Neural crest cell (in vitro differentiated cells): Measurements from ENCODE around the gene SNX22. TPM values are rescaled to one million over a fixed set of nuclear protein-coding genes. Genes with fewer than 3 reads are reported as not detected.

Source experiments
- DNase-seq: peaks from one replicate; pipeline ENCODE4 v3.0.0; 2021; ENCODE audit warnings: low read depth, mixed read lengths, low spot score
- H3K27ac Mint-ChIP-seq: one replicate; pipeline ENCODE4 v1.8.0; 2021; ENCODE audit warnings: mild to moderate bottlenecking, mixed read lengths; ENCODE audit not compliant: unreplicated experiment
- H3K27me3 Mint-ChIP-seq: 2 replicates; pipeline ENCODE4 v1.8.0; 2021; ENCODE audit warnings: low read depth, mild to moderate bottlenecking, mixed read lengths
- H3K36me3 Mint-ChIP-seq: 2 replicates; pipeline ENCODE4 v1.8.0; 2021; ENCODE audit warnings: low read depth, mild to moderate bottlenecking, mixed read lengths
- H3K4me1 Mint-ChIP-seq: 2 replicates; pipeline ENCODE4 v1.8.0; 2021; ENCODE audit warnings: mixed read lengths
- H3K4me3 Mint-ChIP-seq: one replicate; pipeline ENCODE4 v1.8.0; 2021; ENCODE audit warnings: mild to moderate bottlenecking, mixed read lengths
- H3K9me3 Mint-ChIP-seq: 2 replicates; pipeline ENCODE4 v1.8.0; 2021; ENCODE audit warnings: mixed read lengths
- CTCF ChIP-seq: fragments of 200-600 bp; sonication (generic); conservative IDR thresholded peaks from 2 replicates; pipeline ENCODE4 v1.5.0; 2021; ENCODE audit warnings: antibody characterized with exemption, mild to moderate bottlenecking
- total RNA-seq: library from RNA; stranded (reverse); gene quantifications from 2 replicates; pipeline ENCODE4 v1.2.1, GENCODE V29; 2021

The SNX22 gene
- total RNA-seq, 1 donor from 2014 or later: 12.9 TPM

DNA sequence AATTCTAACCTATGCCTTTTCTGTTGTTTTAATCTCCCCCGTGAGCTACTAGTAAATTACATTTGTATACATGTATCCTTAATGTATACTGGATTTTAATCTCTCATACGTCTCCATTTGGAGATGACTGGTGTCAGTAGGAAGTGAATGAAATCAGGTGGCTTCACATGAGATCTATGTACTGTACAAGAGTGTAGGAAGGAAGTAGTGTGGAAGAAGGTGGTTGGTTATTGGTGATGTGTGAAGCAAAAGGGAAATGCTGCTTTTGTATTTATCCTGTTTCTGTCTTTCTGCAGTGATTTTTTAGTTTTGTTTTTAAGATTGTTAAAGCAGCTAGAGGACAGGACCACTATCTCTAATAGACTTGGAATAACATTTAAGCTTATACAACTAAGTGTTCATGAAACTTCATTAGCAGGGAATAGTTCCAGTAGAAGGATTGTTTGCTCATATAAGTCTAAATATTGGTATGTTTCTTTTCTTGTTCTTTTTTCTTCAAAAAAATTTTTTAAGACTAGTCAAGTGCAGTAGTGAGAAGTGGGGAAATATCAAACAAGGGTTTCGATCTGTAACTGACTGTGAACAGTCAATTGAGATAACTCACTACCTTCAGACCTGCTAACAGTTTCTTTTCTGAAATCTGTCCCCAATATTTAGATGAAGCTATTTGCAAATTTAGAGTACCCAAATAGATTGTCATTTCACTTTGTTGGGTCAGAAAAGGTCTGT, 40.4 kb upstream of the SNX22 start:
- no peaks in the 10 kb centered on the region for H3K27me3 Mint-ChIP-seq
- DNase-seq: no peak
- H3K36me3 Mint-ChIP-seq: peaks cover 11% of the 10 kb centered on the region
- H3K4me3 Mint-ChIP-seq: no peak overlapping the region
- H3K27ac Mint-ChIP-seq: no peak overlapping the region
- TF ChIP-seq CTCF: no peak
- H3K9me3 Mint-ChIP-seq: no peaks in the 10 kb centered on the region
- H3K4me1 Mint-ChIP-seq: peaks cover 31% of the 10 kb centered on the region

- no peaks in the 10 kb centered on the region for H3K27me3 Mint-ChIP-seq
- no peak for DNase-seq
- no peak overlapping the region for H3K4me3 Mint-ChIP-seq
- H3K36me3 Mint-ChIP-seq: peaks cover 11% of the 10 kb centered on the region
- TF ChIP-seq CTCF: no peak
- H3K9me3 Mint-ChIP-seq: no peaks in the 10 kb centered on the region
- H3K27ac Mint-ChIP-seq: no peak overlapping the region
- H3K4me1 Mint-ChIP-seq: peaks cover 31% of the 10 kb centered on the region
Observed at GRCh38 chr15:64111679-64112050, 39.9 kb upstream of the SNX22 start.

GRCh38 chr15:64112073-64112772, 39.3 kb upstream of the SNX22 start:
- DNase-seq: no peak
- TF ChIP-seq CTCF: no peak
- Mint-ChIP-seq H3K36me3 (peaks cover 13% of the 10 kb centered on the region), H3K9me3 (no peaks in the 10 kb centered on the region), H3K4me1 (peaks cover 31% of the 10 kb centered on the region), H3K27ac (peak overlapping the region; percentile 38), H3K4me3 (no peak overlapping the region), H3K27me3 (no peaks in the 10 kb centered on the region)

- no peak overlapping the region for H3K27ac Mint-ChIP-seq
Observed at GRCh38 chr15:64112904-64113303, 38.6 kb upstream of the SNX22 start.

More at GRCh38 chr15:64112904-64113303, 38.6 kb upstream of the SNX22 start:
- Mint-ChIP-seq H3K4me3 (no peak overlapping the region), H3K36me3 (peaks cover 14% of the 10 kb centered on the region), H3K4me1 (peaks cover 31% of the 10 kb centered on the region), H3K27me3 (no peaks in the 10 kb centered on the region), H3K9me3 (no peaks in the 10 kb centered on the region)
- no peak for DNase-seq
- no peak for TF ChIP-seq CTCF
